H9 (cell line): ENCODE data around the gene SLC6A18. TPM values are rescaled to one million over a fixed set of nuclear protein-coding genes. Genes with fewer than 3 reads are reported as not detected.

Experiments
- DNase-seq: peaks from one replicate; pipeline ENCODE4 v3.0.0-alpha.2; 2017
- H2AFZ ChIP-seq: one replicate; pipeline ENCODE4 v1.6.1; 2013; ENCODE audit warnings: mild to moderate bottlenecking, low read length, control low read depth, moderate library complexity
- H2AK5ac ChIP-seq: 2 replicates; pipeline ENCODE4 v1.6.1; 2013; ENCODE audit warnings: low read length, control low read depth, mixed read lengths; ENCODE audit not compliant: insufficient read length
- H2BK120ac ChIP-seq: one replicate; pipeline ENCODE4 v1.6.1; 2013; ENCODE audit warnings: low read depth, mild to moderate bottlenecking, low read length, control low read depth, inconsistent platforms; ENCODE audit not compliant: poor library complexity, severe bottlenecking
- H2BK12ac ChIP-seq: 2 replicates; pipeline ENCODE4 v1.6.1; 2013; ENCODE audit warnings: low read length, control low read depth, mixed read lengths, low read depth; ENCODE audit not compliant: insufficient read length
- H2BK15ac ChIP-seq: 2 replicates; pipeline ENCODE4 v1.6.1; 2013; ENCODE audit warnings: low read depth, low read length, control low read depth
- H2BK20ac ChIP-seq: one replicate; pipeline ENCODE4 v1.6.1; 2013; ENCODE audit warnings: low read depth, mild to moderate bottlenecking, low read length, control low read depth, inconsistent platforms; ENCODE audit not compliant: poor library complexity, severe bottlenecking
- H2BK5ac ChIP-seq: 2 replicates; pipeline ENCODE4 v1.6.1; 2013; ENCODE audit warnings: low read length, control low read depth, mixed read lengths; ENCODE audit not compliant: insufficient read length
- H3K14ac ChIP-seq: 2 replicates; pipeline ENCODE4 v1.6.1; 2013; ENCODE audit warnings: low read length, control low read depth; ENCODE audit not compliant: insufficient read depth
- H3K18ac ChIP-seq: 2 replicates; pipeline ENCODE4 v1.6.1; 2013; ENCODE audit warnings: low read depth, mild to moderate bottlenecking, mixed read lengths, low read length, control low read depth; ENCODE audit not compliant: insufficient read length
- H3K23ac ChIP-seq: 2 replicates; pipeline ENCODE4 v1.6.1; 2013; ENCODE audit warnings: low read length, control low read depth, mixed read lengths, low read depth; ENCODE audit not compliant: insufficient read length
- H3K23me2 ChIP-seq: 2 replicates; pipeline ENCODE4 v1.6.1; 2013; ENCODE audit warnings: low read depth, mild to moderate bottlenecking, mixed read lengths, low read length, control low read depth; ENCODE audit not compliant: insufficient read length, poor library complexity, severe bottlenecking
- H3K27ac ChIP-seq: 2 replicates; pipeline ENCODE4 v1.5.1; 2013; ENCODE audit warnings: low read length, control low read depth, mixed read lengths, low read depth; ENCODE audit not compliant: insufficient read length
- H3K27me3 ChIP-seq: 2 replicates; pipeline ENCODE4 v1.6.1; 2013; ENCODE audit warnings: low read length, control low read depth, inconsistent platforms; ENCODE audit not compliant: insufficient read depth
- H3K4ac ChIP-seq: 2 replicates; pipeline ENCODE4 v1.6.1; 2013; ENCODE audit warnings: low read depth, mild to moderate bottlenecking, control low read depth, inconsistent platforms, low read length, moderate library complexity
- H3K4me1 ChIP-seq: 2 replicates; pipeline ENCODE4 v1.6.1; 2013; ENCODE audit warnings: low read length, control low read depth, inconsistent platforms; ENCODE audit not compliant: insufficient read depth
- H3K4me2 ChIP-seq: 2 replicates; pipeline ENCODE4 v1.6.1; 2013; ENCODE audit warnings: low read length, control low read depth, mixed read lengths; ENCODE audit not compliant: insufficient read length, insufficient read depth
- H3K56ac ChIP-seq: 2 replicates; pipeline ENCODE4 v1.6.1; 2013; ENCODE audit warnings: low read depth, mild to moderate bottlenecking, mixed read lengths, low read length, control low read depth; ENCODE audit not compliant: insufficient read length
- H3K79me1 ChIP-seq: 2 replicates; pipeline ENCODE4 v1.6.1; 2013; ENCODE audit warnings: low read depth, mild to moderate bottlenecking, moderate library complexity, low read length, control low read depth, inconsistent platforms; ENCODE audit not compliant: insufficient read depth, poor library complexity, severe bottlenecking
- H3K79me2 ChIP-seq: 2 replicates; pipeline ENCODE4 v1.6.1; 2013; ENCODE audit warnings: low read length, control low read depth, inconsistent platforms; ENCODE audit not compliant: insufficient read depth
- H3K9ac ChIP-seq: 2 replicates; pipeline ENCODE4 v1.6.1; 2013; ENCODE audit warnings: low read length, control low read depth, mixed read lengths; ENCODE audit not compliant: insufficient read length; ENCODE audit errors: extremely low read depth
- H3K9me3 ChIP-seq: one replicate; pipeline ENCODE4 v1.6.1; 2013; ENCODE audit warnings: low read depth, low read length, inconsistent platforms; ENCODE audit not compliant: control insufficient read depth
- H3T11ph ChIP-seq: one replicate; pipeline ENCODE4 v1.6.1; 2013; ENCODE audit warnings: mild to moderate bottlenecking, low read length, control low read depth, inconsistent platforms
- H4K20me1 ChIP-seq: one replicate; pipeline ENCODE4 v1.6.1; 2013; ENCODE audit not compliant: control insufficient read depth, insufficient read length, insufficient read depth
- H4K5ac ChIP-seq: 2 replicates; pipeline ENCODE4 v1.6.1; 2013; ENCODE audit warnings: low read depth, mild to moderate bottlenecking, mixed read lengths, low read length, control low read depth; ENCODE audit not compliant: insufficient read length
- H4K8ac ChIP-seq: replicated peaks from 2 replicates; pipeline ENCODE4 v1.6.1; 2013; ENCODE audit warnings: low read length, control low read depth, mixed read lengths, low read depth; ENCODE audit not compliant: insufficient read length
- H4K91ac ChIP-seq: 2 replicates; pipeline ENCODE4 v1.6.1; 2013; ENCODE audit warnings: low read depth, mild to moderate bottlenecking, moderate library complexity, mixed read lengths, low read length, control low read depth; ENCODE audit not compliant: insufficient read length
- H3K27ac Mint-ChIP-seq, 3 experiments: 2 replicates in 2 of 3; 3 replicates in 1 of 3; pipeline ENCODE4 v1.8.0; 2020 to 2021; ENCODE audit warnings: mixed read lengths in 3 of 3, mild to moderate bottlenecking in 1 of 3, moderate library complexity in 1 of 3
- H3K27me3 Mint-ChIP-seq: 2 replicates; pipeline ENCODE4 v1.8.0; 2021; ENCODE audit warnings: low read depth, mild to moderate bottlenecking, moderate library complexity, mixed read lengths
- H3K36me3 Mint-ChIP-seq, 3 experiments: 2 replicates in 2 of 3; 3 replicates in 1 of 3; pipeline ENCODE4 v1.8.0; 2020 to 2021; ENCODE audit warnings: low read depth in 3 of 3, mixed read lengths in 3 of 3; ENCODE audit not compliant: insufficient read depth in 1 of 3
- H3K4me1 Mint-ChIP-seq, 2 experiments: 2 replicates each; pipeline ENCODE4 v1.8.0; 2020; ENCODE audit warnings: mixed read lengths in 2 of 2
- H3K4me3 Mint-ChIP-seq, 2 experiments: 2 replicates in 1 of 2; 3 replicates in 1 of 2; pipeline ENCODE4 v1.8.0; 2020 to 2021; ENCODE audit warnings: mild to moderate bottlenecking in 2 of 2, mixed read lengths in 2 of 2, moderate library complexity in 1 of 2
- H3K9me3 Mint-ChIP-seq, 2 experiments: 2 replicates in 1 of 2; 3 replicates in 1 of 2; pipeline ENCODE4 v1.8.0; 2020; ENCODE audit warnings: mild to moderate bottlenecking in 2 of 2, mixed read lengths in 2 of 2, moderate library complexity in 1 of 2
- WGBS: extraction: QIAGEN DNeasy Blood & Tissue Kit; methylation state at CpG from one replicate; pipeline ENCODE4 v1.1.7; 2013; ENCODE audit warnings: missing lambda C conversion rate, low lambda C conversion rate, mixed read lengths; ENCODE audit not compliant: insufficient read length; ENCODE audit errors: extremely low coverage; 5-methylcytosine and 5-hydroxymethylcytosine counted together
- total RNA-seq: library from RNA; stranded (reverse); gene quantifications from 2 replicates; pipeline ENCODE4 v1.2.1, GENCODE V29; 2021
- TF ChIP-seq, protein P1 (sequence below): fragments of 200-600 bp; sonication (generic); conservative IDR thresholded peaks from 3 replicates; pipeline ENCODE4 v1.8.0; 2021; ENCODE audit warnings: antibody characterized with exemption, mild to moderate bottlenecking

The SLC6A18 gene
- total RNA-seq, 1 experiment from 2014 or later = not detected

DNA sequence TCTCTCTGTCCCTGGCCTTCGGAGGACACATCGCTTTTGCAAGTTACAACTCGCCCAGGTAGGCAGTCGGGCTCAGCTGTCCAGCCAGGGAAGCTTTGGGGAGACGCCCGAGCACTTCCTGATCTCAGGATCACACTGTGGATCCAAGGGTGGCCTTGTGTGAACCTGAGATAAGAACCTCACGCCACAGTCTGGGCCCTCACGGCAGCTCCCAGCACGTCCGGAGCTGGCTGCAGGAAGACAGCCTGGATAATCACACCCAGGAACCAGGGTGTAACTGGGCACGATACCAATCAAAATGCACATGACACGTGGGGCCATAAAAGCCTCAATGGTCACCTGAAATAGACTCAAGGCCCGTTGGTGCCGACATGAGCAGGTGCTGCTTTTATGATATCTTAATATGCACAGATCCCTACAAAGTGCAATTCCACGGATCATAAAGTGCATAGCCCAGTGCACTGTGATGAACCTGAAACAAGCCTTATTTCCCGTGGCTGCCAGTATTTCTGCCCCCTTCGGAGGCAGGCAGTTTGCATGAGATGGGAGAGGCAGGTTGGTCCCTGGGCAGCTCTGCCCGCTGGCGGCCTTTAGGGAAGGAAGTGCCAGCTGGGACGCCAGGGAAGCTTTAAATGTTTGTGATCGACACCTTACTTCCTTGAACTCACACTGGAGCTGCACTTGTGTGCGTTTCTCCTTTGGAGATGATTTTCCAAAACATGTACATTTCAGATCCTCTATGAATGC lies 14.5 kb downstream of the SLC6A18 start:
- Histone ChIP-seq H4K5ac (no peak overlapping the region), H2BK120ac (no peak overlapping the region), H3K27me3 (no peaks in the 10 kb centered on the region), H3K9me3 (no peaks in the 10 kb centered on the region), H3K56ac (no peak overlapping the region), H3K14ac (no peak overlapping the region), H3K4ac (no peak overlapping the region), H3K23me2 (no peaks in the 10 kb centered on the region), H3K18ac (no peak overlapping the region), H2BK12ac (no peak overlapping the region), H2AK5ac (no peak overlapping the region), H4K91ac (no peak overlapping the region), H4K20me1 (no peaks in the 10 kb centered on the region), H4K8ac (no peak overlapping the region), H3K23ac (no peak overlapping the region), H3K79me1 (no peaks in the 10 kb centered on the region), H3T11ph (no peak overlapping the region), H3K9ac (no peak overlapping the region), H3K27ac (no peak overlapping the region), H2AFZ (no peak overlapping the region), H2BK15ac (no peak overlapping the region), H3K4me1 (no peaks in the 10 kb centered on the region), H3K79me2 (no peaks in the 10 kb centered on the region), H2BK5ac (no peak overlapping the region), H2BK20ac (no peak overlapping the region), H3K4me2 (no peak overlapping the region)
- no CpG with 5 or more reads among the region's 22 CpGs for WGBS
- Mint-ChIP-seq H3K27ac (no peak overlapping the region), H3K4me3 (no peak overlapping the region), H3K36me3 (peaks cover 0 to 2% (median 0%) of the 10 kb centered on the region in 3 experiments; a peak in 1 of 7 replicates), H3K27me3 (peaks cover 3% of the 10 kb centered on the region; the same call in 1 of the 2 replicates), H3K4me1 (peaks cover 3 to 14% of the 10 kb centered on the region in 2 experiments), H3K9me3 (peaks cover 11 to 12% of the 10 kb centered on the region in 2 experiments)
- TF ChIP-seq, protein P1, sequence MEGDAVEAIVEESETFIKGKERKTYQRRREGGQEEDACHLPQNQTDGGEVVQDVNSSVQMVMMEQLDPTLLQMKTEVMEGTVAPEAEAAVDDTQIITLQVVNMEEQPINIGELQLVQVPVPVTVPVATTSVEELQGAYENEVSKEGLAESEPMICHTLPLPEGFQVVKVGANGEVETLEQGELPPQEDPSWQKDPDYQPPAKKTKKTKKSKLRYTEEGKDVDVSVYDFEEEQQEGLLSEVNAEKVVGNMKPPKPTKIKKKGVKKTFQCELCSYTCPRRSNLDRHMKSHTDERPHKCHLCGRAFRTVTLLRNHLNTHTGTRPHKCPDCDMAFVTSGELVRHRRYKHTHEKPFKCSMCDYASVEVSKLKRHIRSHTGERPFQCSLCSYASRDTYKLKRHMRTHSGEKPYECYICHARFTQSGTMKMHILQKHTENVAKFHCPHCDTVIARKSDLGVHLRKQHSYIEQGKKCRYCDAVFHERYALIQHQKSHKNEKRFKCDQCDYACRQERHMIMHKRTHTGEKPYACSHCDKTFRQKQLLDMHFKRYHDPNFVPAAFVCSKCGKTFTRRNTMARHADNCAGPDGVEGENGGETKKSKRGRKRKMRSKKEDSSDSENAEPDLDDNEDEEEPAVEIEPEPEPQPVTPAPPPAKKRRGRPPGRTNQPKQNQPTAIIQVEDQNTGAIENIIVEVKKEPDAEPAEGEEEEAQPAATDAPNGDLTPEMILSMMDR = no peak
- DNase-seq = no peak
